Lower leg skin (tissue), 4 donors: ENCODE data around the gene USP49. TPM values are rescaled to one million over a fixed set of nuclear protein-coding genes. Genes with fewer than 3 reads are reported as not detected.

Experiments used
- DNase-seq, 2 donors: peaks; one replicate each; pipeline ENCODE4 v3.0.0-alpha.2; 2019; ENCODE audit warnings: low spot score in 2 of 2
- H3K4me3 ChIP-seq: fragments of 200-600 bp; sonication (generic); 2 replicates; pipeline ENCODE4 v1.5.1; 2017; ENCODE audit warnings: mild to moderate bottlenecking, low read depth; ENCODE audit not compliant: poor library complexity, severe bottlenecking
- CTCF ChIP-seq, 3 donors: fragments of 450-650 bp; IDR thresholded peaks; one replicate each; pipeline ENCODE4 v1.5.1; 2016; ENCODE audit warnings: antibody characterized with exemption in 3 of 3, mild to moderate bottlenecking in 3 of 3, moderate library complexity in 2 of 3
- POLR2A ChIP-seq, 2 donors: fragments of 450-650 bp; IDR thresholded peaks; one replicate each; pipeline ENCODE4 v1.6.1; 2016 to 2017; ENCODE audit warnings: antibody characterized with exemption in 2 of 2, mild to moderate bottlenecking in 1 of 2, moderate library complexity in 1 of 2
- WGBS, 2 donors: methylation state at CpG; one replicate each; pipeline ENCODE4 v1.1.5; 2018; 5-methylcytosine and 5-hydroxymethylcytosine counted together
- intact Hi-C: fragments of 100-400 bp; cut with DNase I; formaldehyde crosslinking; loops from one replicate; pipeline ENCODE4 v1.15.0; 2023; ENCODE audit warnings: low total_unique reads
- total RNA-seq, 4 donors: library from RNA; depleted of rRNA; stranded (reverse); fragments of >200 nt; gene quantifications; one replicate each; pipeline ENCODE4 v1.1.0, GENCODE V29; 2016

The USP49 gene
- total RNA-seq, 4 donors from 2014 or later: 2.3 to 7.3 (median 3.7) TPM

DNA sequence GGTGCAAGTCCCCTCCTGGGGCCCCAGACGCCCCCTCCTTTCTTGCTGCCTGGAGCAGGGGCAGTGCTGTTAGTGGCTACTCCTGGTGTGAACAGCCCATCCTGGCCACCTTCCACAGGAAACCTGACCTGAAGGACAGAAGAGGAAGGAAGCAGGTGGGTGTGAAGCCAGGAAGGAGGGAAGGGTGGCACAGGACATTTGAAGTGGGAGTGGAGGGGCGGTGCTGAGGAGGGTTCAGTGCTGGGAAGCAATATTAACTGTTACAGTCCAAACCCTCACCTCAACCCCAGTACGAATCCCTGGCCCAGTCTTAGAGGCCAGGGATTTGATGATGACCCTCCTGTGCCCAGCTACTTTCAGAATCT is 113.8 kb downstream of the USP49 start:
- WGBS, 2 donors: 22 to 26% methylated on average over 3 of the region's 3 CpGs
- H3K4me3 ChIP-seq: peak overlapping the region; percentile 42
- intact Hi-C loops: loop anchor here (5.0 to 10.0 kb wide), 2 partner anchors 143 to 261 kb away; partner anchors contain the start of genes BYSL and MED20
- no peak for DNase-seq
- TF ChIP-seq POLR2A (IDR thresholded peaks at IDR 0.05) (no peak), CTCF (IDR thresholded peaks at IDR 0.05) (no peak)

DNA sequence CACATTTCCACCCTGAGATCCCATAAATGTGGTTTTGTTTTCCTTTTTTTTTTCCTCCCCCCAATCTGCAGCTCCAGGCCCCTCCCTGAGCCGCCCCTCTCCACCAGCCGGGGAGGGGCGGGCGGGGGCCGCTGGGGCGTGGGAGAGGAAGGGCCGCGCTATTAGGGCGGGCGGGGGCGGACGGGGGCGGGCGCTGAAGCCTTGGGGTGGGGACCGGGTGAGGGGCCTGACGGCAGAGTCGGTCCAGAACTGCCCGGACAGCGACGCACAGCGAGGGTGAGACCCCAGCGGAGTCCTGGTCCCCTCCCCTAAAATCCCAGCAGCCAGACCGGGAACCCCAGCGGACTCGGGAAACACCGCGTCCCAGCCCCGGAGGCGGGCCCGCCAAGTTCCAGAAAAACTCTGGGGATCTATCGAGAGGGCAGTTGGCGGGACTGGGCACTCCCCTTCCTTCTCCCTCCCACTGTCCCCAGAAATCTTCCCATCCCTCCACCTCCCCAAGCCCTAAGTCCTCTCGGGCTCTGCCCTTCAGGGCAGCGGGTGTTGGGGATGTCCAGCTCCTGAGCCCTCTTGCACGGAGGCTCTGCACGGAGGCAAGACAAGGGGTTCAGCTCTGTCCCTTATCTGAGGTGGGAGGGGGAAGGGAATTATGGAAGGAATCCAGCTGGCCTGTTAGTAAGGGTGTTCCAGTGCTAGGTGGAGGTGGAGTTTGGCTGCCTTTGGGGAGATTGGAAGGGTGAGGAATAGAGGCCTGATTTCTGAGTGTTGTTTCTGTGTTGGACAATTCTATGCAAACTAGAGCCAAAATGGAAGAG is 114.4 kb downstream of the USP49 start, which contains the start of gene PRICKLE4:
PRICKLE4 (plus strand) TSS at position 232 of the 815 bp plus-strand sequence. CDS start 2,692 bp downstream, outside the sequence.
- intact Hi-C loops: loop anchor here (5.0 to 10.0 kb wide), 2 partner anchors 144 to 262 kb away; partner anchors contain the start of genes BYSL and MED20
- no peak for TF ChIP-seq CTCF (IDR thresholded peaks at IDR 0.05)
- no peak for TF ChIP-seq POLR2A (IDR thresholded peaks at IDR 0.05)
- WGBS, 2 donors: 1% methylated on average over 36 of the region's 36 CpGs
- peak within 1 kb of the TSS; percentile 42 for H3K4me3 ChIP-seq
- DNase-seq: peak in 1 of 2 donors; percentile 88

DNA sequence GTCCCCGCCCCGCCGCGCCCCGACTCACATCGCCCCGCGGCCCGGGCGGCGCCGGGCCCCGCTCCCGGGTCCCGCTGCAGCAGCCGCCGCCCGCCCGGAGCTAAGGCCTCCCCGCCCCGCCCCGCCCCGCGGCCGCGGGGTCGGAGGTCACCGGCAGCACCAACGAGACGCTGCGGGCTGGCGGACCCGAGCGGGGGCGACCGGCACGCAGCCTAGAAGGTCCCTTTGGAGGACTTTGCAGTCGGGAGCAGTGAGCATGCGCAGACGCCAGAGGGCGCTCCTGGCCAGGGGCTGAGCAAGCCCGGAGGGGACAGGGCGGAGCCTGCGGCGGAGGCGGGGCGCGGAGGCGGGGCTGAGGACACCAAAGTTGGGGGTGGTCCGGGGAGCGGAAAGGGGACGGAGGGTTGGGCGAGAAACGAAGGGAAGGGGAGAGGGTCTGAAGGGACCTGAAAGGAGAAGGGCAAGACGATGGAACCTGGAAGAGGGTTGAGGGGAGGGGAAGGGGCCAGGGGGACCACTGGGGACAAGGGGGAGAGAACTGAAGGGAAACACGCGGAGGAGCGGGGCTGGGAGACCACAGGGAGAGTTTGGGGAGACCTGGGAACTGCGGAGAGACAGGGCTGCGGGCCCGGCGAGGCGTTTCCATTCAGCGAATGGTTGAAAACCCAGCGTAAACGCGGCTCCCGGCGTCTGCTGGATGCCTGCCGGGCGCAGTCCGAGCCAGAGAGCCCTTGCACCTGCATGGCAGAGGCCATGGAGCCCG is 115.2 kb downstream of the USP49 start, which contains the start of gene FRS3:
FRS3 (minus strand) TSS at position 113 of the 763 bp plus-strand sequence. CDS start 2,913 bp downstream, outside the sequence.
- intact Hi-C loops: loop anchor here (5.0 to 10.0 kb wide), 2 partner anchors 145 to 262 kb away; partner anchors contain the start of genes BYSL and MED20
- peak within 1 kb of the TSS; percentile 42 for H3K4me3 ChIP-seq
- DNase-seq: peak; percentile 97 to 100
- peak in 1 of 3 donors; percentile 68 for TF ChIP-seq CTCF (IDR thresholded peaks at IDR 0.05)
- no peak for TF ChIP-seq POLR2A (IDR thresholded peaks at IDR 0.05)
- 1% methylated on average over 33 to 36 of the region's 73 CpGs for WGBS, 2 donors

- H3K4me3 ChIP-seq: peak overlapping the region; percentile 28
- DNase-seq: no peak
- intact Hi-C loops: no loop called here
- 2 to 7% methylated on average over 10 to 15 of the region's 16 CpGs for WGBS, 2 donors
- TF ChIP-seq CTCF (IDR thresholded peaks at IDR 0.05) (no peak), POLR2A (IDR thresholded peaks at IDR 0.05) (no peak)
These were observed 115.8 kb downstream of the USP49 start for GRCh38 chr6:41779336-41779735.

- intact Hi-C loops: no loop called here
- peak overlapping the region; percentile 28 for H3K4me3 ChIP-seq
- TF ChIP-seq POLR2A (IDR thresholded peaks at IDR 0.05) (no peak), CTCF (IDR thresholded peaks at IDR 0.05) (no peak)
- 58 to 64% methylated on average over 6 of the region's 6 CpGs for WGBS, 2 donors
- no peak for DNase-seq
These were observed 116.3 kb downstream of the USP49 start for GRCh38 chr6:41778895-41779294.
